HEK293 (cell line): ENCODE data around the gene ARHGAP22.

Experiments
- CTCF ChIA-PET: fragments of 350-600 bp; formaldehyde crosslinking; extraction: SDS; loops from one replicate; lab custom pipeline; 2021; ENCODE audit warnings: antibody characterized with exemption; lab: Yijun Ruan, JAX
- POLR2A ChIA-PET: fragments of 300-600 bp; formaldehyde crosslinking; extraction: SDS; loops from one replicate; lab custom pipeline; 2020; ENCODE audit warnings: antibody characterized with exemption, inconsistent platforms; lab: Yijun Ruan, JAX
- H3K27ac ChIP-seq: fragments of 200-500 bp; sonication (Bioruptor generic); 2 replicates; pipeline ENCODE4 v1.5.1; 2014; ENCODE audit warnings: low read depth, low read length, control low read depth, inconsistent platforms; ENCODE audit errors: extremely low read depth
- H3K36me3 ChIP-seq, 2 experiments: fragments of 200-500 bp in 1 of 2; sonication (Bioruptor generic) in 1 of 2; 1 replicate in 1 of 2; 2 replicates in 1 of 2; pipeline ENCODE4 v1.5.1; 2014 to 2017; ENCODE audit warnings: inconsistent platforms in 2 of 2, low read length in 2 of 2; ENCODE audit not compliant: control insufficient read depth in 2 of 2, insufficient read depth in 1 of 2
- H3K4me1 ChIP-seq: fragments of 200-500 bp; sonication (Bioruptor generic); 2 replicates; pipeline ENCODE4 v1.5.1; 2014; ENCODE audit warnings: mild to moderate bottlenecking, low read length, inconsistent platforms; ENCODE audit not compliant: control insufficient read depth, insufficient read depth
- H3K4me3 ChIP-seq: 2 replicates; pipeline ENCODE4 v1.5.1; 2011; ENCODE audit warnings: low read depth, mild to moderate bottlenecking, control low read depth, low read length, moderate library complexity
- H3K9me3 ChIP-seq: fragments of 200-500 bp; sonication (Bioruptor generic); 2 replicates; pipeline ENCODE4 v1.5.1; 2014; ENCODE audit warnings: low read depth, low read length, inconsistent platforms; ENCODE audit not compliant: control insufficient read depth, insufficient read depth
- FEZF1 ChIP-seq: fragments of 450-650 bp; formaldehyde crosslinking; IDR thresholded peaks from 2 replicates; pipeline ENCODE4 v1.5.1; 2016; ENCODE audit warnings: missing biosample characterization, missing genetic modification characterization
- GLI4 ChIP-seq: fragments of 450-650 bp; formaldehyde crosslinking; IDR thresholded peaks from 2 replicates; pipeline ENCODE4 v1.5.1; 2016; ENCODE audit warnings: missing biosample characterization, missing genetic modification characterization
- HOXA7 ChIP-seq: sonication (generic); formaldehyde crosslinking; IDR thresholded peaks from 2 replicates; pipeline ENCODE4 v1.8.1; 2022; ENCODE audit warnings: missing genetic modification reagents, borderline replicate concordance
- MEIS1 ChIP-seq: sonication (generic); formaldehyde crosslinking; IDR thresholded peaks from 2 replicates; pipeline ENCODE4 v1.8.1; 2022; ENCODE audit warnings: missing genetic modification reagents, mild to moderate bottlenecking, borderline replicate concordance
- MYNN ChIP-seq: fragments of 450-650 bp; formaldehyde crosslinking; IDR thresholded peaks from 2 replicates; pipeline ENCODE4 v1.5.1; 2016; ENCODE audit warnings: missing biosample characterization, missing genetic modification characterization, borderline replicate concordance
- REPIN1 ChIP-seq: fragments of 450-650 bp; formaldehyde crosslinking; IDR thresholded peaks from 2 replicates; pipeline ENCODE4 v1.5.1; 2017; ENCODE audit warnings: missing biosample characterization, missing genetic modification characterization, low read depth
- ZIC2 ChIP-seq: fragments of 450-650 bp; formaldehyde crosslinking; IDR thresholded peaks from 2 replicates; pipeline ENCODE4 v1.5.1; 2016; ENCODE audit warnings: missing biosample characterization, missing genetic modification characterization
- ZNF112 ChIP-seq: fragments of 450-650 bp; formaldehyde crosslinking; IDR thresholded peaks from 2 replicates; pipeline ENCODE4 v1.5.0; 2017; ENCODE audit warnings: missing biosample characterization, missing genetic modification characterization
- ZNF138 ChIP-seq: fragments of 450-650 bp; formaldehyde crosslinking; IDR thresholded peaks from 2 replicates; pipeline ENCODE4 v1.5.1; 2016; ENCODE audit warnings: missing biosample characterization, missing genetic modification characterization, borderline replicate concordance
- ZNF214 ChIP-seq: fragments of 450-650 bp; formaldehyde crosslinking; IDR thresholded peaks from 2 replicates; pipeline ENCODE4 v1.5.1; 2017; ENCODE audit warnings: missing biosample characterization, mild to moderate bottlenecking, missing genetic modification characterization, borderline replicate concordance
- ZNF341 ChIP-seq: fragments of 450-650 bp; formaldehyde crosslinking; IDR thresholded peaks from 2 replicates; pipeline ENCODE4; 2016; ENCODE audit warnings: low read depth, missing biosample characterization, missing genetic modification characterization
- ZNF391 ChIP-seq: fragments of 450-650 bp; formaldehyde crosslinking; IDR thresholded peaks from 2 replicates; pipeline ENCODE4 v1.5.1; 2016; ENCODE audit warnings: low read depth, missing biosample characterization, missing genetic modification characterization, borderline replicate concordance
- ZNF423 ChIP-seq: fragments of 450-650 bp; formaldehyde crosslinking; IDR thresholded peaks from 2 replicates; pipeline ENCODE4 v1.5.1; 2016; ENCODE audit warnings: missing biosample characterization, missing genetic modification characterization
- ZNF510 ChIP-seq: fragments of 450-650 bp; formaldehyde crosslinking; IDR thresholded peaks from 2 replicates; pipeline ENCODE4 v1.5.1; 2018; ENCODE audit warnings: mild to moderate bottlenecking, missing genetic modification characterization, missing biosample characterization; ENCODE audit not compliant: insufficient replicate concordance
- ZNF585B ChIP-seq: fragments of 450-650 bp; formaldehyde crosslinking; IDR thresholded peaks from 2 replicates; pipeline ENCODE4 v1.5.1; 2016; ENCODE audit warnings: missing biosample characterization, missing genetic modification characterization
- ZNF701 ChIP-seq: fragments of 450-650 bp; formaldehyde crosslinking; IDR thresholded peaks from 2 replicates; pipeline ENCODE4 v1.5.1; 2016; ENCODE audit warnings: missing biosample characterization, missing genetic modification characterization
- ZNF785 ChIP-seq: fragments of 450-650 bp; formaldehyde crosslinking; IDR thresholded peaks from 2 replicates; pipeline ENCODE4 v1.5.1; 2016; ENCODE audit warnings: missing biosample characterization, missing genetic modification characterization
- ZNF830 ChIP-seq: fragments of 450-650 bp; IDR thresholded peaks from 2 replicates; pipeline ENCODE4 v1.5.0; 2018; ENCODE audit warnings: missing biosample characterization, missing genetic modification characterization, low read depth, mild to moderate bottlenecking, moderate library complexity
- ZSCAN23 ChIP-seq: fragments of 450-650 bp; formaldehyde crosslinking; IDR thresholded peaks from 2 replicates; pipeline ENCODE4 v1.5.1; 2016; ENCODE audit warnings: missing biosample characterization, missing genetic modification characterization
- TF ChIP-seq, protein P1 (sequence below): fragments of 450-650 bp; formaldehyde crosslinking; IDR thresholded peaks from 2 replicates; pipeline ENCODE4; 2016; ENCODE audit warnings: missing biosample characterization, missing genetic modification characterization
- TF ChIP-seq, protein P2 (sequence below): fragments of 450-650 bp; formaldehyde crosslinking; IDR thresholded peaks from 2 replicates; pipeline ENCODE4 v1.5.1; 2016; ENCODE audit warnings: missing biosample characterization, missing genetic modification characterization, borderline replicate concordance
- TF ChIP-seq, protein P3 (sequence below): fragments of 450-650 bp; formaldehyde crosslinking; IDR thresholded peaks from 2 replicates; pipeline ENCODE4 v1.5.1; 2016; ENCODE audit warnings: missing biosample characterization, missing genetic modification characterization
- TF ChIP-seq, protein P4 (sequence below): fragments of 450-650 bp; formaldehyde crosslinking; IDR thresholded peaks from 2 replicates; pipeline ENCODE4 v1.5.1; 2016; ENCODE audit warnings: missing biosample characterization, missing genetic modification characterization
- TF ChIP-seq, protein P5 (sequence below): fragments of 450-650 bp; formaldehyde crosslinking; IDR thresholded peaks from 2 replicates; pipeline ENCODE4 v1.5.1; 2016; ENCODE audit warnings: missing biosample characterization, missing genetic modification characterization, borderline replicate concordance

Gene ARHGAP22

DNA sequence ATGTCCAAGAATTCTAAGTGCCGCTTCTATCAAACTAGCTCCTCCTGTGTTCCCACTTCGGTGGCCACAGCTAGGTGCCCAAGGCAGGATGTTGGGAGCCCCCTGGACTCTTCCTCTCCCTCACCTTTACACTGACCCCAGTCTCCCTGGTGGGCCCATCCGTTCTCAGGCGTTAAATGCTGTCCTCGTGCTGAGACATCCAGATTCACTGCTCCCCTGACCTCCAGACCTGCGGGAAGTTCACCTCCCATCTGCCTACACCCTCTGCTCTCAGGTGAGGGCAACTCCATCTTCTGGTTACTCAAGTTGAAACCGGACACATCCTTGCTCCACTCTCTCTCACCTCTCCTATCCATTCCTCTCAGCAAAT, 114.3 kb downstream of the ARHGAP22 start:
- Histone ChIP-seq H3K4me3 (no peak overlapping the region), H3K27ac (no peak overlapping the region), H3K36me3 (no peaks in the 10 kb centered on the region), H3K9me3 (no peaks in the 10 kb centered on the region)
- ChIA-PET POLR2A (no interaction called here), CTCF (interaction anchor here (0.5 kb wide), 1 partner anchor 181 kb away, joined by 3 read pairs; no protein-coding TSS in a partner anchor)
- TF ChIP-seq ZNF341 (tag by site-specific recombination) = no peak
- TF ChIP-seq ZNF701 (tag by site-specific recombination) = no peak
- no peak for TF ChIP-seq ZNF214
- no peak for TF ChIP-seq ZNF585B (tag by site-specific recombination)
- TF ChIP-seq, protein P1, sequence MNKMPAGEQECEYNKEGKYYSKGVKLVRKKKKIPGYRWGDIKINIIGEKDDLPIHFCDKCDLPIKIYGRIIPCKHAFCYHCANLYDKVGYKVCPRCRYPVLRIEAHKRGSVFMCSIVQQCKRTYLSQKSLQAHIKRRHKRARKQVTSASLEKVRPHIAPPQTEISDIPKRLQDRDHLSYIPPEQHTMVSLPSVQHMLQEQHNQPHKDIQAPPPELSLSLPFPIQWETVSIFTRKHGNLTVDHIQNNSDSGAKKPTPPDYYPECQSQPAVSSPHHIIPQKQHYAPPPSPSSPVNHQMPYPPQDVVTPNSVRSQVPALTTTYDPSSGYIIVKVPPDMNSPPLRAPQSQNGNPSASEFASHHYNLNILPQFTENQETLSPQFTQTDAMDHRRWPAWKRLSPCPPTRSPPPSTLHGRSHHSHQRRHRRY (tag by site-specific recombination) = no peak
- TF ChIP-seq ZNF510 (tag by site-specific recombination) = no peak
- TF ChIP-seq, all 188 proteins: peak for 0
- H3K4me1 ChIP-seq = no peaks in the 10 kb centered on the region

DNA sequence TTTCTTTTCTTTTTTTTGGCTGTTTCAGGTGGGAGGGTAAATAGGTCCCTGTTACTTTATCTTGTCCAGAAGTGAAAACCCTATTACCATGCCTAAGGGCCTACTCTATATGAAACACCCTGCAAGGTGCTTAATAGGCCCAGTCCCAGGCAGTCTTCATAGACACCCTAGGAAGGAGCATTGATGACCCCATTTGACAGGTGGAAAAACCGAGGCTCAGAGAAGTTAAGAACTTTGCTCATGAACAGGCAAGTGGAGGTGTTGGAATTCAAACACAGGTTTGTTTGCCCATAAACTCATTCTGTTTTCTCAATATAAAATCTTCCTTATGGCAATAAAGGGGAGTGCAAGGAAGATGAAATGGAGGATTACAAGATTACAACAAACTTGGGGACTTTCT, 115.8 kb downstream of the ARHGAP22 start:
- ChIA-PET POLR2A (no interaction called here), CTCF (no interaction called here)
- no peak overlapping the region for H3K27ac ChIP-seq
- TF ChIP-seq MEIS1 (CRISPR knock-in tag) (no peak), ZNF138 (no peak), ZNF423 (tag by site-specific recombination) (no peak), REPIN1 (no peak), GLI4 (tag by site-specific recombination) (no peak), MYNN (tag by site-specific recombination) (no peak)
- TF ChIP-seq, protein P2, sequence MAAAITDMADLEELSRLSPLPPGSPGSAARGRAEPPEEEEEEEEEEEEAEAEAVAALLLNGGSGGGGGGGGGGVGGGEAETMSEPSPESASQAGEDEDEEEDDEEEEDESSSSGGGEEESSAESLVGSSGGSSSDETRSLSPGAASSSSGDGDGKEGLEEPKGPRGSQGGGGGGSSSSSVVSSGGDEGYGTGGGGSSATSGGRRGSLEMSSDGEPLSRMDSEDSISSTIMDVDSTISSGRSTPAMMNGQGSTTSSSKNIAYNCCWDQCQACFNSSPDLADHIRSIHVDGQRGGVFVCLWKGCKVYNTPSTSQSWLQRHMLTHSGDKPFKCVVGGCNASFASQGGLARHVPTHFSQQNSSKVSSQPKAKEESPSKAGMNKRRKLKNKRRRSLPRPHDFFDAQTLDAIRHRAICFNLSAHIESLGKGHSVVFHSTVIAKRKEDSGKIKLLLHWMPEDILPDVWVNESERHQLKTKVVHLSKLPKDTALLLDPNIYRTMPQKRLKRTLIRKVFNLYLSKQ (tag by site-specific recombination) = no peak
- TF ChIP-seq, protein P3, sequence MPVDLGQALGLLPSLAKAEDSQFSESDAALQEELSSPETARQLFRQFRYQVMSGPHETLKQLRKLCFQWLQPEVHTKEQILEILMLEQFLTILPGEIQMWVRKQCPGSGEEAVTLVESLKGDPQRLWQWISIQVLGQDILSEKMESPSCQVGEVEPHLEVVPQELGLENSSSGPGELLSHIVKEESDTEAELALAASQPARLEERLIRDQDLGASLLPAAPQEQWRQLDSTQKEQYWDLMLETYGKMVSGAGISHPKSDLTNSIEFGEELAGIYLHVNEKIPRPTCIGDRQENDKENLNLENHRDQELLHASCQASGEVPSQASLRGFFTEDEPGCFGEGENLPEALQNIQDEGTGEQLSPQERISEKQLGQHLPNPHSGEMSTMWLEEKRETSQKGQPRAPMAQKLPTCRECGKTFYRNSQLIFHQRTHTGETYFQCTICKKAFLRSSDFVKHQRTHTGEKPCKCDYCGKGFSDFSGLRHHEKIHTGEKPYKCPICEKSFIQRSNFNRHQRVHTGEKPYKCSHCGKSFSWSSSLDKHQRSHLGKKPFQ (tag by site-specific recombination) = no peak
- TF ChIP-seq, all 188 proteins: peak for 0
- no peaks in the 10 kb centered on the region for H3K36me3 ChIP-seq
- H3K9me3 ChIP-seq = no peaks in the 10 kb centered on the region
- H3K4me3 ChIP-seq = no peak overlapping the region
- no peaks in the 10 kb centered on the region for H3K4me1 ChIP-seq

DNA sequence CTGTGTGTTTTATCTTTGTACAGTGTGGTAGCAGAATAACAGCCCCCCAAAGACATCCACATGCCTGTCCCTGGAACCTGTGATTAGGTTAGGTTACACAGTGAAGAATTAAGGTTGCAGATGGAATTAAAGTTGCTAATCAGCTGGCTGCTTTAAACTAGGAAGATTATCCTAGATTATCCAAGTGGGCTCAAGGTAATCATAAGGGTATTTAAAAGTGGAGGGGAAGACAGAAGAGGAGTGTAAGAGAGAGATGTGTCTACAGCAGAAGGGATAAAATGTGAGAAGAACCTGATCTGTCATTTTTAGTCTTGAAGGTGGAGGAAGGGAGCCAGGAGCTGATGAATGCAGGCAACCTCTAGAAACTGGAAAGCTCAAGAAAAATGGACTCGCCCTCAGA, 117.6 kb downstream of the ARHGAP22 start:
- Histone ChIP-seq H3K36me3 (no peaks in the 10 kb centered on the region), H3K4me3 (no peak overlapping the region), H3K4me1 (no peaks in the 10 kb centered on the region), H3K9me3 (no peaks in the 10 kb centered on the region), H3K27ac (no peak overlapping the region)
- ChIA-PET POLR2A (no interaction called here), CTCF (interaction anchor here (0.6 to 3.3 kb wide), 2 partner anchors 38 to 169 kb away, joined by 5 to 7 read pairs; no protein-coding TSS in a partner anchor)
- TF ChIP-seq HOXA7 (CRISPR knock-in tag) = no peak
- no peak for TF ChIP-seq ZNF391
- no peak for TF ChIP-seq ZIC2 (tag by site-specific recombination)
- TF ChIP-seq ZSCAN23 (tag by site-specific recombination) = no peak
- no peak for TF ChIP-seq FEZF1 (tag by site-specific recombination)
- TF ChIP-seq ZNF785 = no peak
- TF ChIP-seq, protein P4, sequence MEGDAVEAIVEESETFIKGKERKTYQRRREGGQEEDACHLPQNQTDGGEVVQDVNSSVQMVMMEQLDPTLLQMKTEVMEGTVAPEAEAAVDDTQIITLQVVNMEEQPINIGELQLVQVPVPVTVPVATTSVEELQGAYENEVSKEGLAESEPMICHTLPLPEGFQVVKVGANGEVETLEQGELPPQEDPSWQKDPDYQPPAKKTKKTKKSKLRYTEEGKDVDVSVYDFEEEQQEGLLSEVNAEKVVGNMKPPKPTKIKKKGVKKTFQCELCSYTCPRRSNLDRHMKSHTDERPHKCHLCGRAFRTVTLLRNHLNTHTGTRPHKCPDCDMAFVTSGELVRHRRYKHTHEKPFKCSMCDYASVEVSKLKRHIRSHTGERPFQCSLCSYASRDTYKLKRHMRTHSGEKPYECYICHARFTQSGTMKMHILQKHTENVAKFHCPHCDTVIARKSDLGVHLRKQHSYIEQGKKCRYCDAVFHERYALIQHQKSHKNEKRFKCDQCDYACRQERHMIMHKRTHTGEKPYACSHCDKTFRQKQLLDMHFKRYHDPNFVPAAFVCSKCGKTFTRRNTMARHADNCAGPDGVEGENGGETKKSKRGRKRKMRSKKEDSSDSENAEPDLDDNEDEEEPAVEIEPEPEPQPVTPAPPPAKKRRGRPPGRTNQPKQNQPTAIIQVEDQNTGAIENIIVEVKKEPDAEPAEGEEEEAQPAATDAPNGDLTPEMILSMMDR (tag by site-specific recombination) = no peak
- TF ChIP-seq, protein P5, sequence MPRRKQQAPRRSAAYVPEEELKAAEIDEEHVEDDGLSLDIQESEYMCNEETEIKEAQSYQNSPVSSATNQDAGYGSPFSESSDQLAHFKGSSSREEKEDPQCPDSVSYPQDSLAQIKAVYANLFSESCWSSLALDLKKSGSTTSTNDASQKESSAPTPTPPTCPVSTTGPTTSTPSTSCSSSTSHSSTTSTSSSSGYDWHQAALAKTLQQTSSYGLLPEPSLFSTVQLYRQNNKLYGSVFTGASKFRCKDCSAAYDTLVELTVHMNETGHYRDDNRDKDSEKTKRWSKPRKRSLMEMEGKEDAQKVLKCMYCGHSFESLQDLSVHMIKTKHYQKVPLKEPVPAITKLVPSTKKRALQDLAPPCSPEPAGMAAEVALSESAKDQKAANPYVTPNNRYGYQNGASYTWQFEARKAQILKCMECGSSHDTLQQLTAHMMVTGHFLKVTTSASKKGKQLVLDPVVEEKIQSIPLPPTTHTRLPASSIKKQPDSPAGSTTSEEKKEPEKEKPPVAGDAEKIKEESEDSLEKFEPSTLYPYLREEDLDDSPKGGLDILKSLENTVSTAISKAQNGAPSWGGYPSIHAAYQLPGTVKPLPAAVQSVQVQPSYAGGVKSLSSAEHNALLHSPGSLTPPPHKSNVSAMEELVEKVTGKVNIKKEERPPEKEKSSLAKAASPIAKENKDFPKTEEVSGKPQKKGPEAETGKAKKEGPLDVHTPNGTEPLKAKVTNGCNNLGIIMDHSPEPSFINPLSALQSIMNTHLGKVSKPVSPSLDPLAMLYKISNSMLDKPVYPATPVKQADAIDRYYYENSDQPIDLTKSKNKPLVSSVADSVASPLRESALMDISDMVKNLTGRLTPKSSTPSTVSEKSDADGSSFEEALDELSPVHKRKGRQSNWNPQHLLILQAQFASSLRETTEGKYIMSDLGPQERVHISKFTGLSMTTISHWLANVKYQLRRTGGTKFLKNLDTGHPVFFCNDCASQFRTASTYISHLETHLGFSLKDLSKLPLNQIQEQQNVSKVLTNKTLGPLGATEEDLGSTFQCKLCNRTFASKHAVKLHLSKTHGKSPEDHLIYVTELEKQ (tag by site-specific recombination) = no peak
- TF ChIP-seq ZNF830 (tag by site-specific recombination) = no peak
- TF ChIP-seq ZNF112 (tag by site-specific recombination) = no peak
